ENCODE results near the gene GEMIN5.

The GEMIN5 gene

DNA sequence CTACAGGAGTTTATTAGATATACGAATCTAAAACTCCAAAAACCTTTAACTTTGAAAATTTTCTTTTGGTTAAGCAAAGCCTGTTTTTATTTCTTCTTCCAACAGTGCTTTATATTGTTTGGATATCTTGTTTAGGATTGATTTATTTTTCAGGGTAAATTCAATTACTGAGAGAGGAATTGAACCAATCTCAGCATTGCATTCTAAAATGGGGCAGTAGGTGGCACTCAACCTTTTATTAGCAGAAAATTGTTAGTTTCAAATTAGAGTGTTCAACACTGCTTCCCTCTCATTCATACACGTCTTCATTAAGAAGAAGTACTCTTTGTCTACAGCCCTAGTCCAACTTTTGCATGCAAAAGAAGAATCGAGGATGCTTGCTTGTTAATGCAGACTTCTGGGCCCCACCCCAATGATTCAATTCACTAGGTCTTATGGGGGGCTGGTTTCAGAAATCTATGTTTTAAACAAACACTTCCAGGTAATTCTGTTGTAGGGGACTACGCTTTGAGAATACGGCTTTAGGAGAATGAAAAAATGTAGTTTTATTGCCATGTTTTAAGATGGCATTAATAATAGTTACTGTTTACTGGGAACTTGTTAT, 29.5 kb upstream of the GEMIN5 start:
- Histone ChIP-seq H3K27ac (ENCODE audit: low read depth, low read length) (no peak overlapping the region), H3K27me3 (ENCODE audit: control insufficient read depth, insufficient read depth, low read length) (no peaks in the 10 kb centered on the region), H3K9ac (ENCODE audit: low read depth, low read length) (no peak overlapping the region), H3K4me3 (ENCODE audit: low read depth, low read length) (no peak overlapping the region), H3K36me3 (ENCODE audit: control insufficient read depth, insufficient read depth, low read length) (peaks cover 34% of the 10 kb centered on the region), H3K4me1 (ENCODE audit: control insufficient read depth, insufficient read depth, low read length) (no peaks in the 10 kb centered on the region), H3K9me3 (ENCODE audit: control insufficient read depth, insufficient read depth, low read length) (no peaks in the 10 kb centered on the region)

DNA sequence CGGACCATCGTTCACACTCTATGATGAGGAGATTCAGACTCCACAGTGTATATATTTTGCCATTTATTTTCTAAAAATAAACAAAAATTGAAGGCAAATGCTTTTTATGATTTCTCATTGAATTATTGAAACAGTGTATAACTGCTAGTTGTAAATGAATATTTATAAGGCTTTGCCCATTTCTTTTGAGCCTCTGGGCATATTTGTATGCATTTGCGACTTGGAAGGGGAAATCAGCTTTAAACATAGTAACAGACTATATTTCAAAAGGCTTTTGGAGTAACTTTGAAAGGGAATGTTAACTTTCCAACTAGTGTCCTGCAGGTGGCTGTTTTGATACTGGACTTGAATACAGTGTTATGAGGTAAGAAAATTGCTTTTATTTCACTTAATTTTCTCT, 28.9 kb upstream of the GEMIN5 start:
- peaks cover 40% of the 10 kb centered on the region for H3K36me3 ChIP-seq (ENCODE audit: control insufficient read depth, insufficient read depth, low read length)
- H3K4me1 ChIP-seq (ENCODE audit: control insufficient read depth, insufficient read depth, low read length), result no peaks in the 10 kb centered on the region
- no peak overlapping the region for H3K27ac ChIP-seq (ENCODE audit: low read depth, low read length)
- H3K9ac ChIP-seq (ENCODE audit: low read depth, low read length), result no peak overlapping the region
- no peak overlapping the region for H3K4me3 ChIP-seq (ENCODE audit: low read depth, low read length)
- H3K9me3 ChIP-seq (ENCODE audit: control insufficient read depth, insufficient read depth, low read length), result no peaks in the 10 kb centered on the region
- no peaks in the 10 kb centered on the region for H3K27me3 ChIP-seq (ENCODE audit: control insufficient read depth, insufficient read depth, low read length)

- no peaks in the 10 kb centered on the region for H3K27me3 ChIP-seq (ENCODE audit: control insufficient read depth, insufficient read depth, low read length)
- no peaks in the 10 kb centered on the region for H3K4me1 ChIP-seq (ENCODE audit: control insufficient read depth, insufficient read depth, low read length)
- no peaks in the 10 kb centered on the region for H3K9me3 ChIP-seq (ENCODE audit: control insufficient read depth, insufficient read depth, low read length)
- no peak overlapping the region for H3K4me3 ChIP-seq (ENCODE audit: low read depth, low read length)
- no peak overlapping the region for H3K9ac ChIP-seq (ENCODE audit: low read depth, low read length)
- no peak overlapping the region for H3K27ac ChIP-seq (ENCODE audit: low read depth, low read length)
- H3K36me3 ChIP-seq (ENCODE audit: control insufficient read depth, insufficient read depth, low read length), result peaks cover 47% of the 10 kb centered on the region
These were observed 28.2 kb upstream of the GEMIN5 start for GRCh38 chr5:154966081-154966841.

GRCh38 chr5:154962494-154962893, 24.5 kb upstream of the GEMIN5 start:
- Histone ChIP-seq H3K4me1 (ENCODE audit: control insufficient read depth, insufficient read depth, low read length) (no peaks in the 10 kb centered on the region), H3K27ac (ENCODE audit: low read depth, low read length) (no peak overlapping the region), H3K36me3 (ENCODE audit: control insufficient read depth, insufficient read depth, low read length) (peaks cover 68% of the 10 kb centered on the region), H3K4me3 (ENCODE audit: low read depth, low read length) (no peak overlapping the region), H3K9ac (ENCODE audit: low read depth, low read length) (no peak overlapping the region), H3K27me3 (ENCODE audit: control insufficient read depth, insufficient read depth, low read length) (no peaks in the 10 kb centered on the region), H3K9me3 (ENCODE audit: control insufficient read depth, insufficient read depth, low read length) (no peaks in the 10 kb centered on the region)

DNA sequence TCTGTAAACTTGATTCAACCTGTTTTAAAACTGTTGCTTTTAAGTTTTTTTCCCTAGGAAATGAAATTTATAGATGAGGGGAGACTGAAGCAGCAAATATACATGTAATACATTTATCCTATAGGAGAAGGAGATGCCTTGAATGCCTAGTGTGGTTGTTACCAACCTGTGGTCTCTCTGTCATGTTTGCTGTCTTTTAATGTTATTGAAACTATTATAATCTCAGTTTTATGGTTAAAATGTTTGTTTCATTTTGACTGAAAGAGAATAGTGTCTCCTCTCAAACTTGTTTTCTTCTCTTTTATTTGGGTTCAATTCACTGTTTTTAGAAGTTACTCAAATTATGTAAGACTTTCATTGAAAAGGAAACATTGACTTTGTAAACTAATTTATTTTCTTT, 18.7 kb upstream of the GEMIN5 start:
- Histone ChIP-seq H3K27ac (ENCODE audit: low read depth, low read length) (no peak overlapping the region), H3K9me3 (ENCODE audit: control insufficient read depth, insufficient read depth, low read length) (no peaks in the 10 kb centered on the region), H3K4me1 (ENCODE audit: control insufficient read depth, insufficient read depth, low read length) (no peaks in the 10 kb centered on the region), H3K4me3 (ENCODE audit: low read depth, low read length) (no peak overlapping the region), H3K27me3 (ENCODE audit: control insufficient read depth, insufficient read depth, low read length) (no peaks in the 10 kb centered on the region), H3K36me3 (ENCODE audit: control insufficient read depth, insufficient read depth, low read length) (peaks cover 54% of the 10 kb centered on the region), H3K9ac (ENCODE audit: low read depth, low read length) (no peak overlapping the region)

- Histone ChIP-seq H3K9me3 (ENCODE audit: control insufficient read depth, insufficient read depth, low read length) (no peaks in the 10 kb centered on the region), H3K4me1 (ENCODE audit: control insufficient read depth, insufficient read depth, low read length) (no peaks in the 10 kb centered on the region), H3K4me3 (ENCODE audit: low read depth, low read length) (no peak overlapping the region), H3K27me3 (ENCODE audit: control insufficient read depth, insufficient read depth, low read length) (no peaks in the 10 kb centered on the region), H3K9ac (ENCODE audit: low read depth, low read length) (no peak overlapping the region), H3K27ac (ENCODE audit: low read depth, low read length) (no peak overlapping the region), H3K36me3 (ENCODE audit: control insufficient read depth, insufficient read depth, low read length) (no peaks in the 10 kb centered on the region; the same call in 1 of the 2 replicates)
These were observed 11.8 kb upstream of the GEMIN5 start for GRCh38 chr5:154949781-154950180.

- Histone ChIP-seq H3K9ac (ENCODE audit: low read depth, low read length) (no peak overlapping the region), H3K36me3 (ENCODE audit: control insufficient read depth, insufficient read depth, low read length) (no peaks in the 10 kb centered on the region; the same call in 1 of the 2 replicates), H3K4me3 (ENCODE audit: low read depth, low read length) (no peak overlapping the region), H3K9me3 (ENCODE audit: control insufficient read depth, insufficient read depth, low read length) (no peaks in the 10 kb centered on the region), H3K27me3 (ENCODE audit: control insufficient read depth, insufficient read depth, low read length) (no peaks in the 10 kb centered on the region), H3K4me1 (ENCODE audit: control insufficient read depth, insufficient read depth, low read length) (no peaks in the 10 kb centered on the region), H3K27ac (ENCODE audit: low read depth, low read length) (no peak overlapping the region)
These were observed 10.3 kb upstream of the GEMIN5 start for GRCh38 chr5:154948313-154948712.

DNA sequence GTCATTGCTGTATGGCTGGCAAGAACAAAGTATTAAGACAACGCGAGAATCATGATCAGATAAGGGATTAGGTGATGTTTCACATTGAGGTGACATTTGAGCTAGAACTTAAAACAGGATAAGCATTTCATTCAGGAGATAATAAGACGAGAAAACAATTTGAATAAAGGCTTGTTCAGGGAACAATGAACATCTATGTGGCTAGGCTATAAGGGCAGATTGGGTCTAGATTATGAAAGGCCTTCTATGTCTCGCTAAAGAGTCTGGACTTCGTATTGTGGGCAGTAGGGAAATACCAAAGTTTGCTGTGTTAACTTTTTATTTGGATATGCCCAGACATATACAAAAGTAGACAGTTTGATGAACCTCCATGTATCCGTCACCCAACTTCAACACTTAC, 9.8 kb upstream of the GEMIN5 start:
- Histone ChIP-seq H3K27ac (ENCODE audit: low read depth, low read length) (no peak overlapping the region), H3K4me1 (ENCODE audit: control insufficient read depth, insufficient read depth, low read length) (no peaks in the 10 kb centered on the region), H3K27me3 (ENCODE audit: control insufficient read depth, insufficient read depth, low read length) (no peaks in the 10 kb centered on the region), H3K9me3 (ENCODE audit: control insufficient read depth, insufficient read depth, low read length) (no peaks in the 10 kb centered on the region), H3K36me3 (ENCODE audit: control insufficient read depth, insufficient read depth, low read length) (no peaks in the 10 kb centered on the region; the same call in 1 of the 2 replicates), H3K4me3 (ENCODE audit: low read depth, low read length) (no peak overlapping the region), H3K9ac (ENCODE audit: low read depth, low read length) (no peak overlapping the region)

DNA sequence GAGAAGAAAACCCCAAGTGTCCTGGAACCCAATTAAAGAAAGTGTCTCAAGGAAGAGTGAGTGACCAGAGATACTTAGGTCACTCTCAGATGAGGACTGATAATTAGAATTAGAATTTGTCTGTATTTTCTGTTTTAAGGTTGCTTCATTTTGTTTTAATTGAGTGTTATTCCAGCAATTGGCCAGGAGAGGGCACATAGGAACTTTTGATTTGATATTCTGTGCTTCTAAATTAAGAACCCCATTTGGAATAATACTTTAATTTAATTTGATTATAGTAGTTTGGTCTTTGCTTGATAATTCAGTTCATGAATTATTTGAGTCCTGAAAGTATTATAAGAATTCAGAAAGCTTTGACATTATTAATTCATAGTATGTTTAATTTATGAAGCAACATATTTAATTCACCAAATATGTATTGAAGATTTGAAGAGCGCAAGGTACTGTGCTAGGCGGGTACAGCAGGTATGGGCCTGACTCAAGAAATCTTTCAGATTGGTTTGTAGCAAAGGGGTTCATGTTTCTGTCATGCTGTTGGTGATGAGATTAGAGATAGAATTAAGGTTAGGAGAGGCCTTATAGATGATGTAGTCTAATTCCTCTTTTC, 7.8 kb upstream of the GEMIN5 start:
- H3K9me3 ChIP-seq (ENCODE audit: control insufficient read depth, insufficient read depth, low read length), result no peaks in the 10 kb centered on the region
- no peaks in the 10 kb centered on the region; the same call in 1 of the 2 replicates for H3K36me3 ChIP-seq (ENCODE audit: control insufficient read depth, insufficient read depth, low read length)
- no peaks in the 10 kb centered on the region for H3K4me1 ChIP-seq (ENCODE audit: control insufficient read depth, insufficient read depth, low read length)
- H3K4me3 ChIP-seq (ENCODE audit: low read depth, low read length), result no peak overlapping the region
- H3K27ac ChIP-seq (ENCODE audit: low read depth, low read length), result no peak overlapping the region
- no peaks in the 10 kb centered on the region for H3K27me3 ChIP-seq (ENCODE audit: control insufficient read depth, insufficient read depth, low read length)
- no peak overlapping the region for H3K9ac ChIP-seq (ENCODE audit: low read depth, low read length)

GRCh38 chr5:154944716-154945115, 6.7 kb upstream of the GEMIN5 start:
- Histone ChIP-seq H3K27me3 (ENCODE audit: control insufficient read depth, insufficient read depth, low read length) (no peaks in the 10 kb centered on the region), H3K9ac (ENCODE audit: low read depth, low read length) (no peak overlapping the region), H3K36me3 (ENCODE audit: control insufficient read depth, insufficient read depth, low read length) (no peaks in the 10 kb centered on the region), H3K27ac (ENCODE audit: low read depth, low read length) (no peak overlapping the region), H3K4me1 (ENCODE audit: control insufficient read depth, insufficient read depth, low read length) (peaks cover 5% of the 10 kb centered on the region; the same call in 1 of the 2 replicates), H3K9me3 (ENCODE audit: control insufficient read depth, insufficient read depth, low read length) (no peaks in the 10 kb centered on the region), H3K4me3 (ENCODE audit: low read depth, low read length) (no peak overlapping the region)

DNA sequence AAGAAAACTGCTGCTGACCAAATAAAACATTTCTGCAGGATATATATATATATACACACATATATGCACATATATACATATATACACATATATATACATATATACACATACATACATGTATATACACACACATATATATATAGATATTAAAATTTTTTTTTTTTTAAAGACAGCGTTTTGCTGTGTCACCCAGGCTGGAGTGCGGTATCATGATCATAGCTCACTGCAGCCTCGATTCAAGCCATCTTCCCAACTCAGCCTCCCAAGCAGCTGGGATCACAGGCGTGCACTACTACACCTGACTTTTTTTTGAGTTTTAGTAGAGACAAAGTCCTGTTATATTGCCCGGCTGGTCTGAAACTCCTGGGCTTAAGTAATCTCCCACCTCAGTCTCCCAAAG, 5.5 kb upstream of the GEMIN5 start:
- Histone ChIP-seq H3K36me3 (ENCODE audit: control insufficient read depth, insufficient read depth, low read length) (no peaks in the 10 kb centered on the region), H3K4me1 (ENCODE audit: control insufficient read depth, insufficient read depth, low read length) (peaks cover 5% of the 10 kb centered on the region; the same call in 1 of the 2 replicates), H3K9ac (ENCODE audit: low read depth, low read length) (no peak overlapping the region), H3K27me3 (ENCODE audit: control insufficient read depth, insufficient read depth, low read length) (no peaks in the 10 kb centered on the region), H3K4me3 (ENCODE audit: low read depth, low read length) (no peak overlapping the region), H3K27ac (ENCODE audit: low read depth, low read length) (no peak overlapping the region), H3K9me3 (ENCODE audit: control insufficient read depth, insufficient read depth, low read length) (no peaks in the 10 kb centered on the region)

Measured in HUES48 (cell line).